Cardiac septum (tissue), 1 donor: ENCODE measurements around the gene GPM6B. TPM values are rescaled to one million over a fixed set of nuclear protein-coding genes. Genes with fewer than 3 reads are reported as not detected.

Experiments used
- DNase-seq: peaks from one replicate; pipeline ENCODE4 v3.0.0-alpha.2; 2020; ENCODE audit warnings: low spot score
- intact Hi-C: fragments of 100-400 bp; cut with DNase I; formaldehyde crosslinking; loops from one replicate; pipeline ENCODE4 v1.14.0; 2022
- long read RNA-seq: library from polyadenylated mRNA; unstranded; transcript quantifications from one replicate; pipeline ENCODE4 v2.0.0, GENCODE V29; 2021
- total RNA-seq: library from RNA; stranded (reverse); fragmentation: NEBNext Ultra II Directional; extraction: Animal tissue kit (Norgen Biotek cat#: 25700); gene quantifications from one replicate; pipeline ENCODE4 v1.2.1, GENCODE V29; 2021
- donor health status: DM: no; HTN: no; CAD: no.

The GPM6B gene
- total RNA-seq: 2.0 TPM
- long read RNA-seq, partial matches to known transcripts: 0 of 2 reads
- long read RNA-seq, other reads (novel, unspliced or antisense): 2 of 2 reads

- intact Hi-C loops: no loop called here
- no peak for DNase-seq
These were observed at the start of gene GPM6B for GRCh38 chrX:13816643-13817627. Gene GPM6B, minus strand, starts transcription at chrX:13817093. Its CDS starts 189 bp downstream, at chrX:13816904.

GRCh38 chrX:13864264-13864663 lies 47.4 kb upstream of the GPM6B start:
- intact Hi-C loops: no loop called here
- no peak for DNase-seq

GRCh38 chrX:13863324-13863723 lies 46.4 kb upstream of the GPM6B start:
- intact Hi-C loops: no loop called here
- DNase-seq: no peak

- no peak for DNase-seq
- intact Hi-C loops: no loop called here
These were observed 42.8 kb upstream of the GPM6B start for GRCh38 chrX:13859724-13860123.

GRCh38 chrX:13857804-13858203 lies 40.9 kb upstream of the GPM6B start:
- DNase-seq: no peak
- intact Hi-C loops: no loop called here

GRCh38 chrX:13855689-13856450 lies 39.0 kb upstream of the GPM6B start:
- DNase-seq: no peak
- intact Hi-C loops: no loop called here

GRCh38 chrX:13854003-13854402 lies 37.1 kb upstream of the GPM6B start:
- intact Hi-C loops: no loop called here
- no peak for DNase-seq

GRCh38 chrX:13852001-13852695 lies 35.3 kb upstream of the GPM6B start:
- intact Hi-C loops: no loop called here
- DNase-seq: no peak

GRCh38 chrX:13845721-13846378 lies 29.0 kb upstream of the GPM6B start:
- intact Hi-C loops: no loop called here
- no peak for DNase-seq

GRCh38 chrX:13843150-13843721 lies 26.3 kb upstream of the GPM6B start:
- no peak for DNase-seq
- intact Hi-C loops: no loop called here

- no peak for DNase-seq
- intact Hi-C loops: no loop called here
These were observed 23.2 kb upstream of the GPM6B start for GRCh38 chrX:13840121-13840520.

GRCh38 chrX:13837290-13837745 lies 20.4 kb upstream of the GPM6B start:
- intact Hi-C loops: no loop called here
- no peak for DNase-seq

- no peak for DNase-seq
- intact Hi-C loops: no loop called here
These were observed 19.7 kb upstream of the GPM6B start for GRCh38 chrX:13836575-13836974.

GRCh38 chrX:13835825-13836224 lies 18.9 kb upstream of the GPM6B start:
- intact Hi-C loops: no loop called here
- no peak for DNase-seq

GRCh38 chrX:13834355-13834754 lies 17.5 kb upstream of the GPM6B start:
- no peak for DNase-seq
- intact Hi-C loops: no loop called here

GRCh38 chrX:13829983-13830382 lies 13.1 kb upstream of the GPM6B start:
- intact Hi-C loops: no loop called here
- DNase-seq: no peak

GRCh38 chrX:13828392-13828791 lies 11.5 kb upstream of the GPM6B start:
- intact Hi-C loops: no loop called here
- DNase-seq: no peak

GRCh38 chrX:13827298-13828090 lies 10.6 kb upstream of the GPM6B start:
- intact Hi-C loops: no loop called here
- no peak for DNase-seq
